ENCODE data around the gene TRAPPC11. TPM values are rescaled to one million over a fixed set of nuclear protein-coding genes. Genes with fewer than 3 reads are reported as not detected.

Gene TRAPPC11
- total and polyA plus RNA-seq, 9 of the 15 experiments (the other 6 are each of a cell fraction or from before 2014, with no cell fraction given): 11.6 to 49.0 (median 28.7) TPM

GRCh38 chr4:183729430-183730328 lies 70.6 kb downstream of the TRAPPC11 start:
- Histone ChIP-seq H3K27ac (ENCODE audit: extremely low read depth, low read depth, low read length) (no peak overlapping the region), H3K79me2 (ENCODE audit: control insufficient read depth, insufficient read depth, low read length) (no peaks in the 10 kb centered on the region), H3K9ac (ENCODE audit: insufficient read depth in 1 of 2, low read depth in 2 of 2, low read length in 2 of 2) (no peak overlapping the region), H3K9me1 (ENCODE audit: control insufficient read depth, insufficient read depth, low read length) (peaks cover 3% of the 10 kb centered on the region), H3K27me3 (ENCODE audit: control insufficient read depth in 2 of 2, insufficient read depth in 2 of 2, low read length in 2 of 2) (peaks cover 38 to 68% of the 10 kb centered on the region in 2 experiments), H3K4me1 (replicated peaks in 1 of 2; ENCODE audit: control insufficient read depth in 2 of 2, insufficient read depth in 2 of 2, low read length in 2 of 2) (no peaks in the 10 kb centered on the region; a peak in 1 of 5 replicates), H3K36me3 (ENCODE audit: control insufficient read depth, insufficient read depth, low read length) (no peaks in the 10 kb centered on the region), H4K20me1 (replicated peaks; ENCODE audit: control insufficient read depth, insufficient read depth, low read length) (no peaks in the 10 kb centered on the region), H3K9me3 (replicated peaks; ENCODE audit: control insufficient read depth, insufficient read depth, low read depth, low read length) (no peaks in the 10 kb centered on the region), H3K4me2 (ENCODE audit: insufficient read depth, low read length) (no peak overlapping the region), H3K4me3 (no peak overlapping the region), H2AFZ (ENCODE audit: low read depth, low read length) (no peak overlapping the region)
- DNase-seq (ENCODE audit: extremely low read depth in 1 of 4, low spot score in 3 of 4): no peak
- in situ Hi-C loops (cut with MboI) (no loop called here), intact Hi-C loops (cut with micrococcal nuclease) (no loop called here)
- ChIA-PET POLR2A (no interaction called here), CTCF (ENCODE audit: low intra/inter-chr PET ratio) (no interaction called here)
- under 1% methylated on average over 13 of the region's 13 CpGs for WGBS (ENCODE audit: insufficient coverage, low coverage, missing lambda C conversion rate)
- ATAC-seq: no peak
- no peak for FAIRE-seq
- no TSS peak for BruUV-seq (replicated peaks)
- TF ChIP-seq, protein P1, sequence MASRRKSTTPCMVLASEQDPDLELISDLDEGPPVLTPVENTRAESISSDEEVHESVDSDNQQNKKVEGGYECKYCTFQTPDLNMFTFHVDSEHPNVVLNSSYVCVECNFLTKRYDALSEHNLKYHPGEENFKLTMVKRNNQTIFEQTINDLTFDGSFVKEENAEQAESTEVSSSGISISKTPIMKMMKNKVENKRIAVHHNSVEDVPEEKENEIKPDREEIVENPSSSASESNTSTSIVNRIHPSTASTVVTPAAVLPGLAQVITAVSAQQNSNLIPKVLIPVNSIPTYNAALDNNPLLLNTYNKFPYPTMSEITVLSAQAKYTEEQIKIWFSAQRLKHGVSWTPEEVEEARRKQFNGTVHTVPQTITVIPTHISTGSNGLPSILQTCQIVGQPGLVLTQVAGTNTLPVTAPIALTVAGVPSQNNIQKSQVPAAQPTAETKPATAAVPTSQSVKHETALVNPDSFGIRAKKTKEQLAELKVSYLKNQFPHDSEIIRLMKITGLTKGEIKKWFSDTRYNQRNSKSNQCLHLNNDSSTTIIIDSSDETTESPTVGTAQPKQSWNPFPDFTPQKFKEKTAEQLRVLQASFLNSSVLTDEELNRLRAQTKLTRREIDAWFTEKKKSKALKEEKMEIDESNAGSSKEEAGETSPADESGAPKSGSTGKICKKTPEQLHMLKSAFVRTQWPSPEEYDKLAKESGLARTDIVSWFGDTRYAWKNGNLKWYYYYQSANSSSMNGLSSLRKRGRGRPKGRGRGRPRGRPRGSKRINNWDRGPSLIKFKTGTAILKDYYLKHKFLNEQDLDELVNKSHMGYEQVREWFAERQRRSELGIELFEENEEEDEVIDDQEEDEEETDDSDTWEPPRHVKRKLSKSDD (conservative IDR thresholded peaks at IDR 0.05; ENCODE audit: low read length): no peak
- no peak for TF ChIP-seq ZNF551 (CRISPR knock-in tag; IDR thresholded peaks at IDR 0.05)
- TF ChIP-seq, protein P2, sequence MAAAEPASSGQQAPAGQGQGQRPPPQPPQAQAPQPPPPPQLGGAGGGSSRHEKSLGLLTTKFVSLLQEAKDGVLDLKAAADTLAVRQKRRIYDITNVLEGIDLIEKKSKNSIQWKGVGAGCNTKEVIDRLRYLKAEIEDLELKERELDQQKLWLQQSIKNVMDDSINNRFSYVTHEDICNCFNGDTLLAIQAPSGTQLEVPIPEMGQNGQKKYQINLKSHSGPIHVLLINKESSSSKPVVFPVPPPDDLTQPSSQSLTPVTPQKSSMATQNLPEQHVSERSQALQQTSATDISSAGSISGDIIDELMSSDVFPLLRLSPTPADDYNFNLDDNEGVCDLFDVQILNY (CRISPR knock-in tag; IDR thresholded peaks at IDR 0.05): no peak
- TF ChIP-seq TGIF2 (CRISPR knock-in tag; IDR thresholded peaks at IDR 0.05): no peak
- TF ChIP-seq CC2D1A (IDR thresholded peaks at IDR 0.05): no peak
- no peak for TF ChIP-seq TBL1XR1 (IDR thresholded peaks at IDR 0.05; ENCODE audit: low read length in 2 of 2)
- no peak for TF ChIP-seq SP2 (IDR thresholded peaks at IDR 0.05; ENCODE audit: extremely low read depth, low read depth, low read length, poor library complexity, severe bottlenecking)
- TF ChIP-seq TARDBP (IDR thresholded peaks at IDR 0.05): no peak
- TF ChIP-seq, protein P3, sequence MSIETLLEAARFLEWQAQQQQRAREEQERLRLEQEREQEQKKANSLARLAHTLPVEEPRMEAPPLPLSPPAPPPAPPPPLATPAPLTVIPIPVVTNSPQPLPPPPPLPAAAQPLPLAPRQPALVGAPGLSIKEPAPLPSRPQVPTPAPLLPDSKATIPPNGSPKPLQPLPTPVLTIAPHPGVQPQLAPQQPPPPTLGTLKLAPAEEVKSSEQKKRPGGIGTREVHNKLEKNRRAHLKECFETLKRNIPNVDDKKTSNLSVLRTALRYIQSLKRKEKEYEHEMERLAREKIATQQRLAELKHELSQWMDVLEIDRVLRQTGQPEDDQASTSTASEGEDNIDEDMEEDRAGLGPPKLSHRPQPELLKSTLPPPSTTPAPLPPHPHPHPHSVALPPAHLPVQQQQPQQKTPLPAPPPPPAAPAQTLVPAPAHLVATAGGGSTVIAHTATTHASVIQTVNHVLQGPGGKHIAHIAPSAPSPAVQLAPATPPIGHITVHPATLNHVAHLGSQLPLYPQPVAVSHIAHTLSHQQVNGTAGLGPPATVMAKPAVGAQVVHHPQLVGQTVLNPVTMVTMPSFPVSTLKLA (conservative IDR thresholded peaks at IDR 0.05): no peak
- no peak for TF ChIP-seq KLF1 (tag; IDR thresholded peaks at IDR 0.05)
- TF ChIP-seq, protein P4, sequence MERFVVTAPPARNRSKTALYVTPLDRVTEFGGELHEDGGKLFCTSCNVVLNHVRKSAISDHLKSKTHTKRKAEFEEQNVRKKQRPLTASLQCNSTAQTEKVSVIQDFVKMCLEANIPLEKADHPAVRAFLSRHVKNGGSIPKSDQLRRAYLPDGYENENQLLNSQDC (CRISPR knock-in tag; IDR thresholded peaks at IDR 0.05): no peak
- no peak for TF ChIP-seq GATAD2A (IDR thresholded peaks at IDR 0.05)
- no peak for TF ChIP-seq SNIP1 (IDR thresholded peaks at IDR 0.05; ENCODE audit: low read depth)
- no peak for TF ChIP-seq CHD4 (IDR thresholded peaks at IDR 0.05; ENCODE audit: insufficient read depth, insufficient replicate concordance, low read depth, low read length, poor library complexity, severe bottlenecking)
- TF ChIP-seq DEAF1 (CRISPR knock-in tag; IDR thresholded peaks at IDR 0.05): no peak
